ENCODE data around the gene PPP1R15B. TPM values are rescaled to one million over a fixed set of nuclear protein-coding genes. Genes with fewer than 3 reads are reported as not detected.

Gene PPP1R15B
- total RNA-seq, 1 donor from 2014 or later, result 30.3 TPM

DNA sequence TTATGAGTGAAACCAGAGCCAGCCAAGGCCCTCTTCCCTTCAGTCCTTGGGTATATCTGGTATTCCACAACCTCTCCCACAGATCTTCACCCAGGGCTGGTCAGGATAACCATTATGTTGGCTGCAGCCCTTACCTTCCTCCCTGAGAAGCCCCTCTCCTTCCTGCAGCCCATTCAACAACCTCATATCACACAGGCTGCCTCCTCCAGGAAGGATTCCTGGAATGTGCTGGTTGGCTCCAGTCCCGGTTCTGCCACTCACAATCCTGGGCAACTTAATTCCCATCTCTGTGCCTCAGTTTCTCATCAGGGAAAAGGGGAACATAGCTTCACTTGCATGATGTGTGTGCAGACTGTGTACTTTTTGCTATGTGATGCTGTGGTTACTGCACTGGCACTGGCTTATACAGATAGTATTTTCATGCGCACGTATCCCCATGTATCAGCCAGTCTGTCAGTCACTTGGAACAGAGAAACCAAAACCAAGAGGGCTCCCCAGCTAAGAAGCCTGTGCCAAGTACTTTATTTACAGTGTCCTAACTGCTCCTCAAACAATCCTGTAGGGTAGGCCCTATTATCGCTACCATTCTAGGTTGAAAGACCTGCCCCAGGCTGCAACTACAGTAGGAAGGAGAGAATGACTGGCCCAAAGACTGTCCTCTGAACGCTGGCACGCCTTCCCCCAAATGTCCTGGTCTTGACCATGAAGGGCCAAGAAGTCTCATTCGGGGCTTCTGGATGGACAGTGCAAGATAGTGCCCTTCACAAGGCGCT is 39.9 kb upstream of the PPP1R15B start:
- Histone ChIP-seq H3K9ac (ENCODE audit: low read depth in 1 of 3, low read length in 3 of 3) (peak overlapping the region; percentile 76 to 90 (median 79)), H3K4me1 (ENCODE audit: control insufficient read depth in 3 of 3, insufficient read depth in 3 of 3, low read length in 3 of 3) (peaks cover 53 to 62% (median 55%) of the 10 kb centered on the region in 3 donors), H3K9me3 (ENCODE audit: control insufficient read depth in 3 of 3, low read length in 3 of 3) (no peaks in the 10 kb centered on the region), H3K36me3 (ENCODE audit: control insufficient read depth in 3 of 3, insufficient read depth in 3 of 3, low read length in 3 of 3) (peaks cover 22 to 45% (median 30%) of the 10 kb centered on the region in 3 donors), H3K4me3 (ENCODE audit: low read length in 3 of 3) (peak overlapping the region; percentile 46 to 85 (median 61)), H3K27me3 (ENCODE audit: control insufficient read depth in 3 of 3, insufficient read depth in 3 of 3, low read length in 3 of 3) (no peaks in the 10 kb centered on the region), H3K27ac (ENCODE audit: low read depth, low read length) (peak overlapping the region; percentile 96)

- Histone ChIP-seq H3K9ac (ENCODE audit: low read depth in 1 of 3, low read length in 3 of 3) (peak overlapping the region; percentile 79 to 94 (median 90)), H3K4me1 (ENCODE audit: control insufficient read depth in 3 of 3, insufficient read depth in 3 of 3, low read length in 3 of 3) (peaks cover 59 to 71% (median 64%) of the 10 kb centered on the region in 3 donors), H3K36me3 (ENCODE audit: control insufficient read depth in 3 of 3, insufficient read depth in 3 of 3, low read length in 3 of 3) (peaks cover 25 to 51% (median 35%) of the 10 kb centered on the region in 3 donors), H3K27me3 (ENCODE audit: control insufficient read depth in 3 of 3, insufficient read depth in 3 of 3, low read length in 3 of 3) (no peaks in the 10 kb centered on the region), H3K4me3 (ENCODE audit: low read length in 3 of 3) (peak overlapping the region; percentile 61 to 85 (median 77)), H3K9me3 (ENCODE audit: control insufficient read depth in 3 of 3, low read length in 3 of 3) (no peaks in the 10 kb centered on the region), H3K27ac (ENCODE audit: low read depth, low read length) (peak overlapping the region; percentile 96)
Measured at GRCh38 chr1:204450461-204451257, 39.0 kb upstream of the PPP1R15B start.

- Histone ChIP-seq H3K9me3 (ENCODE audit: control insufficient read depth in 3 of 3, low read length in 3 of 3) (no peaks in the 10 kb centered on the region), H3K9ac (ENCODE audit: low read depth in 1 of 3, low read length in 3 of 3) (peak overlapping the region; percentile 79 to 94 (median 90)), H3K27me3 (ENCODE audit: control insufficient read depth in 3 of 3, insufficient read depth in 3 of 3, low read length in 3 of 3) (no peaks in the 10 kb centered on the region), H3K4me3 (ENCODE audit: low read length in 3 of 3) (peak overlapping the region; percentile 61 to 85 (median 77)), H3K36me3 (ENCODE audit: control insufficient read depth in 3 of 3, insufficient read depth in 3 of 3, low read length in 3 of 3) (peaks cover 26 to 53% (median 39%) of the 10 kb centered on the region in 3 donors), H3K27ac (ENCODE audit: low read depth, low read length) (peak overlapping the region; percentile 96), H3K4me1 (ENCODE audit: control insufficient read depth in 3 of 3, insufficient read depth in 3 of 3, low read length in 3 of 3) (peaks cover 64 to 77% (median 67%) of the 10 kb centered on the region in 3 donors)
Measured at GRCh38 chr1:204449678-204450280, 38.2 kb upstream of the PPP1R15B start.

GRCh38 chr1:204448991-204449677 is 37.5 kb upstream of the PPP1R15B start:
- peaks cover 29 to 54% (median 42%) of the 10 kb centered on the region in 3 donors for H3K36me3 ChIP-seq (ENCODE audit: control insufficient read depth in 3 of 3, insufficient read depth in 3 of 3, low read length in 3 of 3)
- H3K4me3 ChIP-seq (ENCODE audit: low read length in 3 of 3), result peak overlapping the region; percentile 61 to 85 (median 77)
- no peaks in the 10 kb centered on the region for H3K9me3 ChIP-seq (ENCODE audit: control insufficient read depth in 3 of 3, low read length in 3 of 3)
- peak overlapping the region; percentile 79 to 94 (median 90) for H3K9ac ChIP-seq (ENCODE audit: low read depth in 1 of 3, low read length in 3 of 3)
- H3K27me3 ChIP-seq (ENCODE audit: control insufficient read depth in 3 of 3, insufficient read depth in 3 of 3, low read length in 3 of 3), result no peaks in the 10 kb centered on the region
- H3K27ac ChIP-seq (ENCODE audit: low read depth, low read length), result peak overlapping the region; percentile 96
- H3K4me1 ChIP-seq (ENCODE audit: control insufficient read depth in 3 of 3, insufficient read depth in 3 of 3, low read length in 3 of 3), result peaks cover 64 to 81% (median 71%) of the 10 kb centered on the region in 3 donors

- Histone ChIP-seq H3K4me1 (ENCODE audit: control insufficient read depth in 3 of 3, insufficient read depth in 3 of 3, low read length in 3 of 3) (peaks cover 69 to 88% (median 76%) of the 10 kb centered on the region in 3 donors), H3K36me3 (ENCODE audit: control insufficient read depth in 3 of 3, insufficient read depth in 3 of 3, low read length in 3 of 3) (peaks cover 36 to 61% (median 48%) of the 10 kb centered on the region in 3 donors), H3K9ac (ENCODE audit: low read depth in 1 of 3, low read length in 3 of 3) (peak overlapping the region in 1 of 3 donors; percentile 90), H3K9me3 (ENCODE audit: control insufficient read depth in 3 of 3, low read length in 3 of 3) (no peaks in the 10 kb centered on the region), H3K27ac (ENCODE audit: low read depth, low read length) (peak overlapping the region; percentile 96), H3K27me3 (ENCODE audit: control insufficient read depth in 3 of 3, insufficient read depth in 3 of 3, low read length in 3 of 3) (no peaks in the 10 kb centered on the region), H3K4me3 (ENCODE audit: low read length in 3 of 3) (peak overlapping the region; percentile 41 to 77 (median 61))
Measured at GRCh38 chr1:204448344-204448964, 36.8 kb upstream of the PPP1R15B start.

- H3K4me3 ChIP-seq (ENCODE audit: low read length in 3 of 3), result peak overlapping the region in 1 of 3 donors; percentile 4
Measured at GRCh38 chr1:204447736-204448135, 36.1 kb upstream of the PPP1R15B start.

DNA sequence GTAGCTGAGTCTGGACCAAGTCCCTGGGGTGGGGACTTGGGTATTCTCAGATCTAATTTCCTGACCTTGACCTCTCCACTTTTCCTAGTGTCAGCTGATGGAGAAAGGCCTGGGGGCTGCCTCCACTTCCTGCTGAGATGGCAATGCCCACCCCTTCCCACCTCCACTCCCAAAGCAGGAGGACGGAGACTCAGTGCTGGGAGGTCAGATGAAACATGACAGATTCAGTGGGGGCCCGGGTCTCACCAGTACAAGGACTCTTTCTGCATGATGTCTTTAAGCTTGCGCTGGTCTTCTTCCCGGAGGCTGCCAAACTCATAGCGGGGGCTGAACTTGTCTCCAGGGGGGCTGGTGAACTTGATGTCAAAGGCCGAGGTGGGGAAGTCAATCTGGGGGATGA is 35.6 kb upstream of the PPP1R15B start:
- H3K27ac ChIP-seq (ENCODE audit: low read depth, low read length), result peak overlapping the region; percentile 76
- H3K36me3 ChIP-seq (ENCODE audit: control insufficient read depth in 3 of 3, insufficient read depth in 3 of 3, low read length in 3 of 3), result peaks cover 45 to 65% (median 61%) of the 10 kb centered on the region in 3 donors
- H3K4me3 ChIP-seq (ENCODE audit: low read length in 3 of 3), result peak overlapping the region in 1 of 3 donors; percentile 13
- no peaks in the 10 kb centered on the region for H3K9me3 ChIP-seq (ENCODE audit: control insufficient read depth in 3 of 3, low read length in 3 of 3)
- H3K9ac ChIP-seq (ENCODE audit: low read depth in 1 of 3, low read length in 3 of 3), result peak overlapping the region in 2 of 3 donors; percentile 34 to 72
- H3K4me1 ChIP-seq (ENCODE audit: control insufficient read depth in 3 of 3, insufficient read depth in 3 of 3, low read length in 3 of 3), result peaks cover 73 to 93% (median 81%) of the 10 kb centered on the region in 3 donors
- no peaks in the 10 kb centered on the region for H3K27me3 ChIP-seq (ENCODE audit: control insufficient read depth in 3 of 3, insufficient read depth in 3 of 3, low read length in 3 of 3)

More at GRCh38 chr1:204447736-204448135, 36.1 kb upstream of the PPP1R15B start:
- H3K36me3 ChIP-seq (ENCODE audit: control insufficient read depth in 3 of 3, insufficient read depth in 3 of 3, low read length in 3 of 3), result peaks cover 40 to 61% (median 55%) of the 10 kb centered on the region in 3 donors
- H3K27ac ChIP-seq (ENCODE audit: low read depth, low read length), result peak overlapping the region; percentile 76
- peak overlapping the region in 1 of 3 donors; percentile 72 for H3K9ac ChIP-seq (ENCODE audit: low read depth in 1 of 3, low read length in 3 of 3)
- peaks cover 73 to 91% (median 78%) of the 10 kb centered on the region in 3 donors for H3K4me1 ChIP-seq (ENCODE audit: control insufficient read depth in 3 of 3, insufficient read depth in 3 of 3, low read length in 3 of 3)
- no peaks in the 10 kb centered on the region for H3K27me3 ChIP-seq (ENCODE audit: control insufficient read depth in 3 of 3, insufficient read depth in 3 of 3, low read length in 3 of 3)
- no peaks in the 10 kb centered on the region for H3K9me3 ChIP-seq (ENCODE audit: control insufficient read depth in 3 of 3, low read length in 3 of 3)

DNA sequence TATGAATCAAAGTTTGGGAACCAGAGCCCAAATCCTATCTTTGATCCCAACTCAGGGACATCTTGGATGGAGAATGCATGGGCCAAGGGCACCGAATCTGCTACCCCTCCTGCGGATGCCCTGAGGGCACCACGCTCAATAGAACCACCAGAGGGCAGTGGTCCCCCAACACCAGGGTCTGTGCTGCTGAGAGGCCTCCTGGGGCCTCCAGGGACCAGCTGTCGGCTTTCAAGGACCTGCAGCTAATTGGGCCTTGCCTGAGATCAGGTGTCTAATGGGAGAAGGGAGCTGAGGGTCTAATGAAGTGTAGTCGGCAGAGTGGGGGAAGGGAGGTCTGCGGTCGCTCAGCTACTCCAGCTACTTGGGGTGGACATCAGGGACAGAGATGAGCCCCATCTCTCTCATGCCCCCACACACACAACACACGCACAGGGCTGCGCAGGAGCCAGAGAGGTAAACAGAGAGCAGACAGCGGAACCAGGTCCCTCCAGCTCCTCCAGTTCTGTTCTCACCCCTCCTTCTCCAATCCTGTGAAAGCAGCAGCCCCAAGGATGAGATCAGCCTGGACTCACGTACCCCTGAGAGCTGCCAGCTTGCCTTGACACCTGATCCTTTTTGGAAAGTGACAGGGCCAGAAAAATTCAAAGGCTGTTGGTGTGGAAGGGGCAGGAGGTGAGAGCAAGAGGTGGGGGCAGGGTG is 34.9 kb upstream of the PPP1R15B start:
- Histone ChIP-seq H3K9me3 (ENCODE audit: control insufficient read depth in 3 of 3, low read length in 3 of 3) (no peaks in the 10 kb centered on the region), H3K27ac (ENCODE audit: low read depth, low read length) (peak overlapping the region; percentile 76), H3K9ac (ENCODE audit: low read depth in 1 of 3, low read length in 3 of 3) (peak overlapping the region in 2 of 3 donors; percentile 34 to 72), H3K4me3 (ENCODE audit: low read length in 3 of 3) (peak overlapping the region; percentile 34 to 67 (median 52)), H3K4me1 (ENCODE audit: control insufficient read depth in 3 of 3, insufficient read depth in 3 of 3, low read length in 3 of 3) (peaks cover 74 to 93% (median 79%) of the 10 kb centered on the region in 3 donors), H3K36me3 (ENCODE audit: control insufficient read depth in 3 of 3, insufficient read depth in 3 of 3, low read length in 3 of 3) (peaks cover 52 to 71% (median 67%) of the 10 kb centered on the region in 3 donors), H3K27me3 (ENCODE audit: control insufficient read depth in 3 of 3, insufficient read depth in 3 of 3, low read length in 3 of 3) (no peaks in the 10 kb centered on the region)
